GM19035 (cell line): ENCODE results near the gene PACRG.
"Not testable (repeated sequence)": the region's sequence is repeated elsewhere in the genome, so short reads cannot be mapped to it uniquely, and the experiment has no call there.

Experiments
- ATAC-seq: cut with Tn5 transposase; IDR thresholded peaks from one replicate; pipeline ENCODE4 v1.9.1; 2021; ENCODE audit not compliant: unreplicated experiment

PACRG gene

DNA sequence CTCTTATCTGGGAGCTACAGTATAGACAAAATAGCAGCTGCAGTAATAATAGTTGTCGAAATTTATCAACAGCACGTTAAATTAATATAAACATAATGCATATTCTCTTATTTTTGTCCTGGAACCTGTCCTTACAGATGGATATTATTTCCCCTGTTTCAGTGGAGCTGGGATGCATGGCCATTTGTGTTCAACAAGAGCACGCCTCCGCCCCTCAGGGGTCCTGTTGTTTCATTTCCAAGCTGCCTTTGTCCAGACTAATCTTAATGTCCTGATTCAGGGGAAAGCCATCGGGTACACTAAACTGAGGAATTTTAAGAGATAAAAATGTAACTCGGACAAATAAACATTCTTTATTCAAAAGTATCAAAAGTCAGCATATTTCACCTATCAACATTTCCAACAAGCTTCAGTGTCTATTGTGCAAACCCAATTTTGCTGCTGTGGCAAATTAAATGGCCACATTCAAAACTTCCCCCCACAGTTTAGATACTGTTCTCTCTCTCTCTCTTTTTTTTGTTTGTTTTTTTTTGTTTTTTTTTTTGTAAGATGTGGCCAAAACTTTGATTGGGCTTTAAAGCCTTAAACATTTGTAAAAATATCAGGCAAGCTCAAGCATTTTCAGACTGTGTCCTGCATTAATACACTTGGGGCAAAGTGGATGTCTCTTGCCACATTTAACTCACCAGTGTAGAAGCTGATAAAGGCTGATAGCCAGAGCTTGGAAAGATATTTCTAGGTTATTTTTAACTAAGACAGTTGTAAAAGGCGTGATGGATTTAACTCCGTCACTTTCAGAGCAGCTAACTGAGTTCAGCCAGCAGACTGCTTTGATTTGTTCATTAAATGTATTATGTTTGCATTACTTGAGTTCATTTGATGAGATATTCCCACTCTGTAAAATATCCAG, 574.2 kb downstream of the PACRG start:
- no peak for ATAC-seq

DNA sequence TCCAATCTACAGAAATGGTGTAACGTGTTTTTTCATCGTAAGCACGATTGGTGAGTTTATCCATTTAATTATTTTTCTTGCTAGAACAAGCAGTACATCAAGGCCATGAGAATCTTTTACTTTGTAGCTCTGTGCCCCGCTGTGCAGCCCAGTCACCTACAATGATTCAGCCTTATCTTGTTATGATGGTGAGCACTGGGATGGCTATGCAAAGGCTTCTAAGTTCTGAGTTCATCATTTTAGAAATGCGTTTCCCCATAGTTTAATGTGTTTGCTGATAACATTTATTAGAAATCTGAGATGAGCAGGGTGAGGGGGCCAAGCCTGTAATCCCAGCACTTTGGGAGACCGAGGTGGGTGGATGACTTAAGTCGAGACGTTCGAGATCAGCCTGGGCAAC, 575.0 kb downstream of the PACRG start:
- no peak for ATAC-seq

DNA sequence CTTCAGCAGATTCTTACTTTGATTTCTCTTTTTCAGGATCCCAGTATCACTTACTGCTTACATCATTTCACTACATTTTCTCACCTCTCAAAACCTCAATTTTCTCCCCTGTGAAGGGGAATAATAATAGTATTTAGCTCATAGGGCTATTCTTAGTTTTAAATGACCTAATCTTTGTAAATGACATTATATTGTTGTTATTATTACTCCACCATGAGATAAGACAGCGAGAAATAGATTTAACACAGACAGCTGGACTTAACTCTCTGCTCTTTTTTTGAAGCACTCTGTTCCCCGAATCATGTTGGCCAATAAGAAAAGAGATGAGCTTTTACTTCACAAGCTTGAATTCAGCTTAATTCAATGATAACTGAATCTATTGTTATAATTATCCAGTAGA, 578.2 kb downstream of the PACRG start:
- no peak for ATAC-seq

DNA sequence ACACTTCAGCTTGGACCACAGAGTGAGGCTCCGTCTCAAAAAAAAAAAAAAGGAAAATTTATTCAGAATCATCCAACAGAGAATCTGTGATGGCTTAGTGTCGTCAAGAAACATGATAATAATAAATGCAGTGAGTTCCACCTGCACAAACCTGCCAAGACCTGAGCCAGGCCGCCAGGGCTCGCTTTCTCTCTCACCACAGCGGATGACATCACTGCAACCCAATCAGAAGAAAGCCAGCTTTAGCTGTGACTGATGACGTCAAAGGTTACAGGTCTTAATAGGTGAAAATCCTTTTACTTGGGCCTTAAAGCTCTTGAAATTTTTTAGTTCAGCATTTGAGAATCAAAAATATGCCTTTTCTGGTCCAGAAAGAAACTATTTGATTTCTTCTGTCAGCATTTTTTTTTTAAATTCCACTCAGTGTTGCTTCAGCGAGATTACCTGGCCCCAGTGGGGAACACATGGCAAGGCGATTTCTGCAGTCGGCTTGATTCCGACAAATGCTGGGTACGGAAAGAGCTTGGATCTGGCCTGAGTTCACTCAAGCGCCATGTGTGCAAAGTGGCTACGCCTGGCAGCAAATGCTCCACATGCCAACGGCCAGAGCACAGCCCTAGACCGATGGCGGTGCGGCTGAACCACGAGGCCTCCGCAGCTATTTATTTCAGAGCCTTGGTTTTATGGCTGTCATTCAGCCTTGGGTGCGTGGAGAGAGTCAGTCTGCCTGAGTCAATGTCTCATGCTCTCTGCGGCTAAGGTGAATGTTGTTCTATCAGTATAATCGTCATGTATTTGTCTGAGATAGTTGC, 581.1 kb downstream of the PACRG start:
- ATAC-seq: no peak

GRCh38 chr6:163309491-163310026, 581.8 kb downstream of the PACRG start:
- no peak for ATAC-seq

DNA sequence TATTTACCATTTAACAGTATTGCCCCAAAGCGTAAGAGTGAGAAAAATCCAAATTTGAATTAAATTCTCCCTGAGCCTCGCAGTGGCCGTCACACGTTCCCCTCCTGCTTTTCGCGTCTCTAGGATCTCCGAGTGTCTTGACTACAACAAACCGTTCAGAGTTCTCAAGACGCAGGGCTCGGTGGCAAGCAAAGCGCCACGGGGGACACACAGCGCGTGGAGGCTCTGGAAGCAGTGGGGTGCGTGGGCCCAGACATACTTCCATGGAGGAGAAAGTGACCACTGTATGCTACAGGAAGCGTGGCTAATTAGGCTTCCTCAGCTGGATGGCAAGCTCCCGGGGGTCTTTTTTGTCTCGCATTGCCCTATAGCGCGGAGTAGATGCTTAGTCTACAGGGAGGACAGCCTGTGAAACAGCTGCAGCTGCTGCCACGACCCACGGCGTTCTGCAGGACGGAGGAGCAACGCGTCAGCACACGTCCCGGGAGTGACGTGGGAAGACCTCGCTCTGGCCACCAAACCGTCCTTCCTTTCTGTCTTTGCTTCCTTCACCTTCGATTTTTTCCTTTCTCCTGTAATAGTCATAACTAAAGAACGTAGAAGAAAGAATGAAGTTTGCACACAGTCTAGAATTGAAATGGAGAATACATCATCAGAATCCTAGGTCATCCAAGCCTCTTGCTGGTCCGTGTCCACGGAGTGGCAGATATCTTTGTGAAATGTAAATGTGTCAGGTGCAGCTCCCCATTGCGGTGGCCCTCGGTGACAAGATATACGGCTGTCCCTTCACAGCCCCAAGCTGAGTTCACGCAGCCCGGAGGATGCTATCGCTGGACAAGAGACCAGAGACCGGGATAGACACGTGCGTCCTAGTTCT, 582.6 kb downstream of the PACRG start:
- ATAC-seq: no peak

GRCh38 chr6:163310973-163311383, 583.2 kb downstream of the PACRG start:
- no peak for ATAC-seq

DNA sequence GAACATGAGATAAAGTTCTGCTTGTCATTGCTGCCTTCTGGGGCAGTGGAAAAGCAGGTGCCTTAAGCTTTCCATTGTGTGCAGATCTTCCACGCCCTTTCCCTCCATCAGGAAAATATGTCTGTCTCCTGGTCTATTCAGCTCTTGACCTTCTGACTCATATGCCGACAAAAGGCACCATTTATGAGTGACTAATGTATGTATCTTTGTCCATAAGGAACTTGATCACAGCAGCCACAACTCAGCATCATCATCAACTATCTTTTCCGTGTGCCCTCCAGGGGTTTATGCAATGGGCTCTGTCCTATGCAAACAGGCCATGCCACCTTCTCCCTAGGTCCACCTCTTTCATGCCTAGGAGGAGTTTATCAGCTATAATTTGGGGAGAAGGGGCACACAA, 584.1 kb downstream of the PACRG start:
- ATAC-seq: no peak

DNA sequence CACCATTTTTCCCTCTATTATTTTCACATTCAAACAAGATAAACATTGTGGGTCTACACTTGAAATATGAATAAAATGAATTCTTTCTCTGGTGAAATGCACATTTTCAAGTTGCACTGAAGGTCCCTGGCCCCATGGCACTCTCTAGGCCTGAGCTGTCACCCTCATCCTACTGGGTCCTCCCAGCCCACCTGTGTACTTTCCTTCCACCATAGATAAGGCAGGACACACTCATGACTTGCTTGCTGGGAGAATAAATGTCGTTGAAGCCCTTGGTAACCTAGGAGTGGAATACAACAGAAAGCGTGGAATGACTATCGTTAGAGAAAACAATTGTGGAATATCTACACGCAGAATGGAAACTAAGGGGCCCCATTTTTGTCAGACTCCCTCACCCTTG, 585.8 kb downstream of the PACRG start:
- ATAC-seq: no peak

- ATAC-seq: no peak
Observed at GRCh38 chr6:163313981-163314380, 586.2 kb downstream of the PACRG start.

- ATAC-seq: no peak
Observed at GRCh38 chr6:163314791-163315470, 587.2 kb downstream of the PACRG start.

- ATAC-seq: not testable (repeated sequence)
Observed at GRCh38 chr6:163316866-163317495, 589.2 kb downstream of the PACRG start.

DNA sequence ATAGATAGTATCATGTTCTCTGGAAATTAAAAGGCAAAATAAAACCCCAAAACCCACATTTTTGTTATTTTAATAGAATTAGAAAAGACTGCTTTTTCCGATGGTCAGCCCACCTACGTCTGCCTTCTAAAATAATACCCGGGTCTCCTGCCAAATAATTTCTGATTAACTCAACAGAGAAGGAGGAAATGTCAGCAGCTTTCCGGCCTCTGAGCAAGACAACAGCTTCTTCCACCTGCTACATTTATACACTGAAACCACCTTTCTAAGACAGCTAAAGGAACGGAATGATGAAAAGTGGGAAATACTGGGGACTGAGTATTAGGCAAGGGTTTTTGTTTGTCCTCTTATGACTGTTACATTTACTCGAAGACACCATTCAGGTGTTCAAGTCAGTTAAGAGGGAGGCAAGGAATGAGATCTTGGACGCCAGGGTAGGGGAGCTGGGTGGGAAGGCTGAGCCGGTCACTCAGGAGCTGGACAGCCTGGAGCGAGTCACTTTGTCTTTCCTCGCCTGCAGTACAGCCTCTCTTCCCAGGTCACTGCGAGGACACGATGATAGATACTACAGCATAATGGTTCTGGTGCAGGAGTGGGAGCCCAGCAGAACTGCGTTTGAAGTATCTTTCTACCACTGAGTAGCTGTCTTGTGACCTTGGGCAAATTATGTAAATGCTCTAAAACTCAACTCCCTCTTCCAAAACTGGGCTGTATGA, 590.5 kb downstream of the PACRG start:
- no peak for ATAC-seq

GRCh38 chr6:163319609-163320366, 592.0 kb downstream of the PACRG start:
- no peak for ATAC-seq

GRCh38 chr6:163320402-163320801, 592.6 kb downstream of the PACRG start:
- ATAC-seq: no peak

DNA sequence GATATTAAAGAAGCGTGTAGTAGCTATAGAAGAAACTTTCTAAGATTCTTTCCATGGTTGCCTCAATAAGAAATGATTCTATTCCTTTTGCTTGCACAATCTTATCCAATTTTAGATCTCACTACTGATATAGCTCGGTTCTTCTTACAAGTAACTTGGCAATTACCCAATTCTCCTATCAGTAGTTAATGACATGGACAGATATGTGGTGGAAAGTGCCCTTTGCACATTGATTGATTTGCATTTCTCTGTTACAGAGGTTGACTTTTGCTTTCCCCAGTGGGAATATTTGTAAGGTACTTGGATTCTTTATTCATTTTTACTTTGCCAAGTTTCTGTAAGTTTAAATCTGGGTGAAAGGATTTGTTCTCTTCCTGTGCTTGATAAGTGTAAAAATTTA, 593.0 kb downstream of the PACRG start:
- no peak for ATAC-seq

DNA sequence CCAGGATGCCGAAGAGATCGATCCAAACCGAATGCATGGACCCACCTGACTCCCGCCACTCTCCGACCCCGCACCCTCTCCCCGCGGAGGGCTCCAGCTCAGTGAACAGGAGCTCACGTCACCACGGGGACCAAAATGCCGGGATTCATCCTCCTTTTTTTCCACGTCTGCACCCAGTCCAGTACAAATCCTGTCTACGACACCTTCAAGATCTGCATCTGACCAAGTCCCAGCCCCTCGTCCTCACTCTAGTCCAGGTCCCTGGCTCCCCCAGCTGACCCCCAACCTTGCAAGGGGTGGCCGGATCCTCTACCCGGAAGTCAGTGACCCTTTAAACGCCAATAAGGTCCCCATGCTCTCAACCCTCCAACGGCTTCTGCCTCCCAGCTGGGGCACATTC, 593.9 kb downstream of the PACRG start:
- no peak for ATAC-seq

DNA sequence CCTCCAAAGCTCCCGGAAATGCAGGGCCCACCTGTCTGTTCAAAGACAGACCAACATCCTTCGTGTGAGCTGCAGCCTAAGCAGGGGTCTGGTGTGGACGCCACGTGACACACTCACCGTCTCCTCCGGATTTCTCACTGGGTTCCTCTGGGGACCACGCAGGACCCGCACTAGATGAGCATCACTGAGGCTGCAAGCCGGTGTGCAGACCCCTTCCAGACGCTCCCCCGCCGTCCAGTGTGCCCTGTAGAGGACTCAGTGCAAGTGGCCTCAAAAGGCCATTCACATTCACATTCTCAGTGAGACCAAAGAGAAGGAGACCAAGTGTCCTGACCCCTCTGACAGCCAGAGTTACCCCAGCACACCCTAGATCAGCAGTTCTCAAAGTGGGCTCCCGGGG, 595.5 kb downstream of the PACRG start:
- no peak for ATAC-seq
